HepG2 (cell line): ENCODE results near the gene PCDHGB6. TPM values are rescaled to one million over a fixed set of nuclear protein-coding genes. Genes with fewer than 3 reads are reported as not detected.

ENCODE experiments used
- ATAC-seq: fragments of 200-7000 bp; cut with Tn5 transposase; 3 replicates; pipeline ENCODE4 v1.9.1; 2020; ENCODE audit warnings: mild to moderate bottlenecking, moderate library complexity
- BruUV-seq: library from RNA; stranded (reverse); fragments of 400-500 nt; replicated peaks from 2 replicates; lab custom pipeline; 2021; lab: Mats Ljungman, UMichigan
- CTCF ChIA-PET: fragments of 300-600 bp; formaldehyde crosslinking; extraction: SDS; loops from one replicate; lab custom pipeline; 2021; ENCODE audit warnings: low total read pairs, inconsistent platforms, low intra/inter-chr PET ratio; lab: Yijun Ruan, JAX
- POLR2A ChIA-PET: fragments of 350-600 bp; sonication (Branson Sonifier 250); formaldehyde crosslinking; loops from one replicate; lab custom pipeline; 2020; ENCODE audit warnings: antibody characterized with exemption, inconsistent platforms; lab: Yijun Ruan, JAX
- DNase-seq: peaks from one replicate; pipeline ENCODE4 v3.0.0-alpha.2; 2015; ENCODE audit warnings: low spot score
- FAIRE-seq: peaks from 3 replicates; lab custom pipeline; 2011; peaks lifted over from hg19 to GRCh38; lab: Jason Lieb, UNC
- H2AFZ ChIP-seq: one replicate; pipeline ENCODE4 v1.6.1; 2011; ENCODE audit warnings: low read length, inconsistent platforms
- H3K27ac ChIP-seq: fragments of 300-600 bp; 3 replicates; pipeline ENCODE4 v1.8.0; 2011; ENCODE audit warnings: mixed run types, mild to moderate bottlenecking, mixed read lengths, low read length, inconsistent platforms; ENCODE audit not compliant: insufficient read depth; ENCODE audit errors: extremely low read length
- H3K27me3 ChIP-seq, 2 experiments: fragments of 200-600 bp in 1 of 2; 2 replicates in 1 of 2; 3 replicates in 1 of 2; pipeline versions ENCODE4 v1.6.0 to v1.8.0; 2011; ENCODE audit warnings: low read length in 2 of 2, mild to moderate bottlenecking in 2 of 2, moderate library complexity in 2 of 2, inconsistent platforms in 1 of 2; ENCODE audit not compliant: insufficient read depth in 2 of 2, control insufficient read depth in 1 of 2
- H3K36me3 ChIP-seq, 2 experiments: fragments of 200-600 bp in 1 of 2; replicated peaks in 1 of 2; 2 replicates in 1 of 2; 3 replicates in 1 of 2; pipeline versions ENCODE4 v1.5.1 to v1.8.0; 2011; ENCODE audit warnings: low read length in 2 of 2, inconsistent platforms in 1 of 2; ENCODE audit not compliant: insufficient read depth in 2 of 2, control insufficient read depth in 1 of 2
- H3K4me1 ChIP-seq: 2 replicates; pipeline ENCODE4 v1.5.1; 2012; ENCODE audit warnings: low read length, inconsistent platforms; ENCODE audit not compliant: insufficient read depth
- H3K4me2 ChIP-seq: 2 replicates; pipeline ENCODE4 v1.6.0; 2011; ENCODE audit warnings: low read depth, low read length, inconsistent platforms
- H3K4me3 ChIP-seq, 3 experiments: fragments of 200-600 bp in 1 of 3; sonication (generic), shearing (Covaris generic) in 1 of 3; replicated peaks in 1 of 3; 2 replicates each; pipeline ENCODE4 v1.5.1; 2011 to 2016; ENCODE audit warnings: low read length in 3 of 3, inconsistent platforms in 2 of 3, low read depth in 2 of 3, mild to moderate bottlenecking in 2 of 3, control low read depth in 1 of 3, mixed read lengths in 1 of 3; ENCODE audit not compliant: insufficient read depth in 1 of 3
- H3K79me2 ChIP-seq: one replicate; pipeline ENCODE4 v1.6.1; 2011; ENCODE audit warnings: low read length, inconsistent platforms; ENCODE audit not compliant: insufficient read depth
- H3K9ac ChIP-seq: 2 replicates; pipeline ENCODE4 v1.6.0; 2011; ENCODE audit warnings: mild to moderate bottlenecking, low read depth, low read length, inconsistent platforms; ENCODE audit not compliant: insufficient read depth
- H3K9me3 ChIP-seq: 2 replicates; pipeline ENCODE4 v1.5.1; 2012; ENCODE audit warnings: mild to moderate bottlenecking, low read length
- H4K20me1 ChIP-seq: 2 replicates; pipeline ENCODE4 v1.6.0; 2011; ENCODE audit warnings: inconsistent platforms, mild to moderate bottlenecking, low read length, moderate library complexity; ENCODE audit not compliant: insufficient read depth
- ATF3 ChIP-seq: sonication (generic); formaldehyde crosslinking; IDR thresholded peaks from 2 replicates; pipeline ENCODE4 v1.4.0; 2020; ENCODE audit warnings: missing genetic modification reagents
- EEA1 ChIP-seq: sonication (generic); formaldehyde crosslinking; IDR thresholded peaks from 2 replicates; pipeline ENCODE4 v1.5.1; 2020; ENCODE audit warnings: mild to moderate bottlenecking, missing genetic modification reagents, borderline replicate concordance
- FOXK1 ChIP-seq: sonication (generic); formaldehyde crosslinking; IDR thresholded peaks from 2 replicates; pipeline ENCODE4 v1.4.0; 2020; ENCODE audit warnings: low read depth, missing genetic modification reagents, borderline replicate concordance
- KDM4B ChIP-seq: sonication (generic); formaldehyde crosslinking; IDR thresholded peaks from 2 replicates; pipeline ENCODE4 v1.4.0; 2020; ENCODE audit warnings: missing genetic modification reagents
- KMT2B ChIP-seq: IDR thresholded peaks from 2 replicates; pipeline ENCODE4 v1.6.1; 2016; ENCODE audit warnings: missing genetic modification reagents, missing compliant biosample characterization
- REL ChIP-seq: sonication (generic); formaldehyde crosslinking; conservative IDR thresholded peaks from 2 replicates; pipeline ENCODE4 v1.8.0; 2022; ENCODE audit warnings: mild to moderate bottlenecking, missing genetic modification reagents, moderate library complexity
- REXO4 ChIP-seq: sonication (generic); formaldehyde crosslinking; IDR thresholded peaks from 2 replicates; pipeline ENCODE4 v1.8.0; 2022; ENCODE audit warnings: missing genetic modification reagents, mild to moderate bottlenecking, borderline replicate concordance
- TGIF2 ChIP-seq: IDR thresholded peaks from 2 replicates; pipeline ENCODE4 v1.6.1; 2016; ENCODE audit warnings: control low read depth, missing compliant biosample characterization
- ZNF142 ChIP-seq: sonication (generic); formaldehyde crosslinking; IDR thresholded peaks from 2 replicates; pipeline ENCODE4 v1.4.0; 2020; ENCODE audit warnings: missing genetic modification reagents
- ZNF468 ChIP-seq: sonication (generic); formaldehyde crosslinking; IDR thresholded peaks from 2 replicates; pipeline ENCODE4 v1.8.0; 2022; ENCODE audit warnings: mild to moderate bottlenecking, moderate library complexity, missing genetic modification reagents
- ZNF660 ChIP-seq: sonication (generic); formaldehyde crosslinking; IDR thresholded peaks from 2 replicates; pipeline ENCODE4 v1.5.1; 2020; ENCODE audit warnings: mild to moderate bottlenecking, low read depth, missing genetic modification reagents, borderline replicate concordance
- ZNF691 ChIP-seq: sonication (generic); formaldehyde crosslinking; IDR thresholded peaks from 2 replicates; pipeline ENCODE4 v1.4.0; 2020; ENCODE audit warnings: missing genetic modification reagents, low read depth, mild to moderate bottlenecking, borderline replicate concordance
- WGBS: methylation state at CpG from one replicate; pipeline ENCODE4 v1.1.6; 2017; ENCODE audit warnings: low lambda C conversion rate; 5-methylcytosine and 5-hydroxymethylcytosine counted together
- in situ Hi-C: cut with HindIII; loops from 2 replicates; pipeline ENCODE4 v1.10.0; 2017; ENCODE audit warnings: low pct_unique_long_range_greater_than_20kb; ENCODE audit not compliant: extremely low pct_ligation_motif_present
- intact Hi-C: fragments of 100-400 bp; cut with micrococcal nuclease; formaldehyde crosslinking; loops from one replicate; pipeline ENCODE4 v1.10.0; 2022; ENCODE audit not compliant: unreplicated experiment
- polyA plus RNA-seq, 8 experiments: library from polyadenylated mRNA; depleted of rRNA in 3 of 8; stranded (reverse) in 7 of 8; unstranded in 1 of 8; fragments of >200 nt; fragmentation: Illumina TruSeq in 4 of 8; extraction: Trizol in 4 of 8; gene quantifications; 2 replicates each; pipeline versions ENCODE4 v1.2.1 to v1.2.3, GENCODE V29; 2011 to 2016; ENCODE audit warnings: low read depth in 4 of 8, missing spikeins in 1 of 8, mixed read lengths in 1 of 8; ENCODE audit not compliant: insufficient read depth in 1 of 8
- total RNA-seq, 5 experiments: library from RNA; depleted of rRNA; stranded (reverse); fragments of >200 nt; fragmentation: Illumina TruSeq; extraction: Trizol; gene quantifications; 2 replicates each; pipeline ENCODE4 v1.2.3, GENCODE V29; 2016; ENCODE audit warnings: low read depth in 1 of 5

The PCDHGB6 gene
- total and polyA plus RNA-seq, 2 of the 13 experiments (the other 11 are each of a cell fraction or from before 2014, with no cell fraction given), result 0.01 to 0.20 TPM

- no peak for TF ChIP-seq ZNF142
Measured at GRCh38 chr5:141398608-141399007, 9.2 kb upstream of the PCDHGB6 start (continued).

- intact Hi-C loops, result no loop called here
Measured at GRCh38 chr5:141399555-141400258, 8.1 kb upstream of the PCDHGB6 start.

More at GRCh38 chr5:141399555-141400258, 8.1 kb upstream of the PCDHGB6 start:
- Histone ChIP-seq H3K4me3 (no peak overlapping the region), H3K27me3 (no peaks in the 10 kb centered on the region; a peak in 1 of 5 replicates), H3K9me3 (peaks cover 27% of the 10 kb centered on the region; the same call in 1 of the 2 replicates), H3K4me2 (no peak overlapping the region), H4K20me1 (no peaks in the 10 kb centered on the region), H3K27ac (no peak overlapping the region), H3K9ac (no peak overlapping the region), H3K4me1 (no peaks in the 10 kb centered on the region), H3K79me2 (no peaks in the 10 kb centered on the region), H2AFZ (no peak overlapping the region), H3K36me3 (no peaks in the 10 kb centered on the region)
- TF ChIP-seq TGIF2 (CRISPR knock-in tag), result no peak
- no peak for TF ChIP-seq ATF3 (CRISPR knock-in tag)
- TF ChIP-seq EEA1 (CRISPR knock-in tag), result no peak
- TF ChIP-seq KDM4B (CRISPR knock-in tag), result no peak
- TF ChIP-seq REXO4 (CRISPR knock-in tag), result no peak
- TF ChIP-seq KMT2B, result no peak
- TF ChIP-seq ZNF691, result no peak
- no peak for TF ChIP-seq REL (CRISPR knock-in tag)
- TF ChIP-seq FOXK1 (CRISPR knock-in tag), result no peak
- no peak for TF ChIP-seq ZNF660 (CRISPR knock-in tag)
- TF ChIP-seq ZNF468 (CRISPR knock-in tag), result no peak
- WGBS, result 89% methylated on average over 54 of the region's 61 CpGs
- ChIA-PET POLR2A (no interaction called here), CTCF (no interaction called here)
- no TSS peak for BruUV-seq
- ATAC-seq (no peak), FAIRE-seq (no peak), DNase-seq (no peak)
- in situ Hi-C loops, result no loop called here
